ENCODE results near the gene RUSC1.

GRCh38 chr1:155296661-155297060, 24.0 kb upstream of the RUSC1 start:
- TF ChIP-seq POLR2A (IDR thresholded peaks at IDR 0.05; ENCODE audit: low read depth, low read length) (no peak), TAF1 (IDR thresholded peaks at IDR 0.05; ENCODE audit: borderline replicate concordance, low read depth, low read length) (no peak), POLR2AphosphoS5 (IDR thresholded peaks at IDR 0.05; ENCODE audit: low read depth, low read length) (no peak)
